ENCODE measurements around the gene ZNF267.
"Not testable (repeated sequence)": the region's sequence is repeated elsewhere in the genome, so short reads cannot be mapped to it uniquely, and the experiment has no call there.

ZNF267 gene

DNA sequence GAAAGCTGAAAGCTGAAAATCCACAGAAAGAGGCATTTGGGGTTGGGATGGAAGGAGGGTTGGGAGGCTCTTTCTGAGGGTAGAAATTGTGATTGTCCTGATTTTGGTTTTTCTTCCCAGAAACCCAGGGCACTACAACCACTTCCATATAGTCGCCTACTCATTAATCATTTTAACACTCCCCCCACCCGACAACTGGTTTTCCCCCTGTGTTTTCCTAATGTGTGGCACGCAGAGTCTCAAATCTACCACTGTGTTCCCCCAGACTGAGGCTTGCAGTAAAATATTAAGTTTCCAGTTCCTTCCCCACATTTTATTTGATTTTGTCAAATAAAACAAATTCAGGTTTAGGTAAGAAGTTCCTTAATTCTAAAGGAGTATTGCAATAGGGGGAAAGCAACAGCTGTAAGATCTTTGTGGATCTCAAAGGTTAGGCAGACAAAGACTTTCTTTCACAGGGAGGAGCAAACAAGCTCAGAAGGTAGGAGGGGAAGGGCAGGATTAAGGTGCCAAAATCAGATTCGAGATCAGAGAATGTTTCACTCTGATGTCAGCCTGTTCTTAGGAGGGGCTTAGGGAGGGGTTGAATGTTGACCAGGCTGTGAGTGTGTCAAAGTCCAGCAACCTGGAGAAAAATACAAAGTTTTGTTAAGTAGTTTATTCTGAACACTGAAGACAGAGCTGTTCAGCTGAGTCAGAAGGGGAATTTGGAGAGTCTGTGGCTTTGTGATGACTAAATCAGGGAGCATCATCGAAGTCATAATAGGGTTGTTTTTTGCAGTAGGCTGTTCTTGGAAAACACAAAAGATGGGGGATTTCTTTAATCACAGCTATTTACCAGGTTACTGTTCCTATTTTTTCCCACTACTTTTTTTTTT lies 3.6 kb downstream of the ZNF267 start:
- DNase-seq (ENCODE audit: low read depth): peak; percentile 62
- no peak overlapping the region for H3K4me3 ChIP-seq (ENCODE audit: low read depth, low read length)

DNA sequence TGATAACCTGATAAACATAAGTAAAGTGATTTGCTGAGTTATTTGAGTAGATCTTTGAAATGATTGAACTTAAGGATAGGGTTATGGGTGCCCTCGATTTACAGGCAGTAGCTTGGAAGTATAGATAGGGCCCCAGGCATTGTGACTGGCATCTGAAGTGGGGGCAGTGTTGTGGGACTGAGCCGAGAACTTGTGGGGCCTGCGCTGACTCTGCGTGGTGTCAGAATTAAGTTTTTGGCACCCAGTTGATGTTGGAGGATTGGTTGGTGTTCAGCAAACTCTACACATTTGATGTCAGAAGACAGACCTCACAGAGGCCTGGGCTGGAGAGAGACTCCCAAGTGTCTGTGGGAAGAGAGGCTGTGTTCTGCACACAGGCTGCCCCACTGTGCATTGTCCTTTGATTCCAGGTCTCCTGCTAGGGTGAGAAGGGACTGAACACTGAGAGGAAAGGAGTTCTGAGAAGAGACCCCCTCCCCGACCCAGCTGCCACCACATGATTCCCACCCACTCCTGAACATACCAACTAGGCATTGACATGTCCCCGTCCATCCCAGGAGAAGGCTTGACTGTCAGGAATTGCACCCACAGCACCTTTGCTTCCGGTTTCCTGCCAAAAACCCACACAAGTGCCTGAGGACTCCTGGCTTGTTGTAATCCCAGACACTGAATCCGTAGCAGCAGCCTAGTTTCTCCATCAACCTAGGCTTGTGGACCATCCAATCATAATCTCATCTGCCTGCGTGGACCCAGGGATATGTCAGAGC lies 4.5 kb downstream of the ZNF267 start:
- H3K4me3 ChIP-seq (ENCODE audit: low read depth, low read length): no peak overlapping the region
- DNase-seq (ENCODE audit: low read depth): no peak

DNA sequence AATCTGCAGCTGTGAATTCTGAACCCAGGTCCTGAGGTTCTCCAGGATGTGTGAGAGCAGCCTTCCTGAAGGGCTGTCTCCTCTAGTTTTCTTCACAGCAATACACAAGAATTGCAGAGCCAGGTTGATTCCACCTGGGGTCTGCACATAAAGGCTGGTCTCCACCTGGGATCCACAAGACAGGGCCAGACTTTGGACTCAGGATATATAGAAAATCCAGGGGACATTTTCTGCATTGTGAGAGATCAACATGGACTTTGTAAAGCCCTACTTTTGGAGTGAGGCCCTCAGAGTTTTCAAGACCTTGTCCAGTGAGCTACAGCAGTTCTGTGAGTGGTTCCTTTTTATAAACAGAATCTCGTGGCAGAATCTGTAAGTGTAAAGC lies 6.3 kb downstream of the ZNF267 start:
- H3K4me3 ChIP-seq (ENCODE audit: low read depth, low read length): no peak overlapping the region
- no peak for DNase-seq (ENCODE audit: low read depth)

DNA sequence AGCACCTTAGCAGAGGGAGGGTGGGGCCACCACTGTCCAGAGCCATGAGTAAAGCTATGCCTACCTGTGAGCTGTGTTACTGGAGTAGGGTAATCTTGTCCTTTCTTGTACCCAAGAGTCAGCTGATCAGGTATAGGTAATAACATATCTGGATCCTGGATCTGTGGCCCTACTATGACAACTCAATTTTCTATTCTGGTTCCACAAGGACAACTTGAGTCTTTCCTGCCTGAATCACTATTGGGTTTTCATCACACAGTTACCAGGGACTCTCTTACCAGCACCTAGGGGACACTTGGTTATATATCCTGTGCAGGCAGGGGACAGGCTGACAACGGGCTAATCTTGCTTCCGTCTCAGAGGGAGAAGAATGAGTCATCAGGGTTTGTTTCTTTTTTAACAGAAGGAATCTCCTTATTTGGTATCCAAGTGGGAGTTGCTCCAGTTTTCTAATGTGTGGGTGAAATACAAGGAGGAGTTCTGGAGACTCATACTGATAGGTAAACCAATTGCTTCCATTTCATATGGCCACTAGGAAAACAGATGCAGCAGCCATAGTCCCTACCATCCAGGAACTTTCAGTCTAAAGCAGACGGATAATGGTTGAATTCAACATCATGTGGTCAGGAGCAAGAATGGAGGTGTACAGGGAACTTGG lies 6.8 kb downstream of the ZNF267 start:
- H3K4me3 ChIP-seq (ENCODE audit: low read depth, low read length): no peak overlapping the region
- no peak for DNase-seq (ENCODE audit: low read depth)

DNA sequence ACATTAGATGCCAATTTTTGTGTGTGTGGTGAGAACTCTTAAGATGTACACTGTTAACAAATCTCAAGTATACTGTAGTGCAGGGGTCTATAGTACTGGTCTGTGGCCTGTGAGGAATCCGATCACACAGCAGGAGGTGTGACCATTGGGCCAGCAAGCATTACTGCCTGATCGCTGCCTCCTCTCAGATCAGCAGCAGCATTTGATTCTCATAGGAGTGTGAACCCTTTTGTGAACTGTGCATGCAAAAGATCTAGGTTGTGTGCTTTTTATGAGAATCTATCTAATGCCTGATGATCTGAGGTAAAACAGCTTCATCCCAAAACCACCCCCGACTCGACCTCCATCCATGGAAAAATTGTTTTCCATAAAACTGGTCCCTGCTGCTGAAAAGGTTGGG lies 12.6 kb downstream of the ZNF267 start:
- no peak overlapping the region for H3K4me3 ChIP-seq (ENCODE audit: low read depth, low read length)
- DNase-seq (ENCODE audit: low read depth): no peak

DNA sequence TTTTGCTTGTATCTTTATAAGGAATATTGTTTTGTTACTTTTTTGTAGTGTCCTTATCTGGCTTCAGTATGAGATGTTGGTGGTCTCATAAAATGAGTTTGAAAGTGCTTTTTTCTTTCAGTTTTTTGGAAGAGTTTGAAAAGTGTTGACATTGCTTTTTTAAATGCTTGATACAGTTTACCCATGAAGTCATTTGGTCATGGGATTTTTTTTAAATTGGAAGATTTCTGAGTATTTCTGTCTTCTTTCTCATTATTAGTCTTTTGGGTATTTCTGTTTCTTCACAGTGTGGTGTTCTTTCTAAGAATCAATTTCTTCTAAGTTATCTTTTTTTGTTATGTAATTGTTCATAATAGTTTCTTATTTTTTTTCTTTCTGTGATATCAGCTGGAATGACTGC lies 15.1 kb downstream of the ZNF267 start:
- DNase-seq (ENCODE audit: low read depth): no peak
- H3K4me3 ChIP-seq (ENCODE audit: low read depth, low read length): no peak overlapping the region

DNA sequence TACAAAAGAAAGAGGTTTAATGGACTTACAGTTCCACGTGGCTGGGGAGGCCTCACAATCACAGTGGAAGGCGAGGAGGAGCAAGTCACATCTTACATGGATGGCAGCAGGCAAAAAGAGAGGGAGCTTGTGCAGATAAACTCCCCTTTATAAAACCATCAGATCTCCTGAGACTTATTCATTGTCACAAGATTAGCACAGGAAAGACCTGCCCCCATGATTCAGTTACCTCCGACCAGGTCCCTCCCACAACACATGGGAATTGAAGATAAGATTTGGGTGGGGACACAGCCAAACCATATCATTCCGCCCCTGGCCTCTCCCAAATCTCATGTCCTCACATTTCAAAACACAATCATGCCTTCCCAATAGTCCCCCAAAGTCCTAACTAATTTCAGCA lies 18.5 kb downstream of the ZNF267 start:
- not testable (repeated sequence) for DNase-seq (ENCODE audit: low read depth)

DNA sequence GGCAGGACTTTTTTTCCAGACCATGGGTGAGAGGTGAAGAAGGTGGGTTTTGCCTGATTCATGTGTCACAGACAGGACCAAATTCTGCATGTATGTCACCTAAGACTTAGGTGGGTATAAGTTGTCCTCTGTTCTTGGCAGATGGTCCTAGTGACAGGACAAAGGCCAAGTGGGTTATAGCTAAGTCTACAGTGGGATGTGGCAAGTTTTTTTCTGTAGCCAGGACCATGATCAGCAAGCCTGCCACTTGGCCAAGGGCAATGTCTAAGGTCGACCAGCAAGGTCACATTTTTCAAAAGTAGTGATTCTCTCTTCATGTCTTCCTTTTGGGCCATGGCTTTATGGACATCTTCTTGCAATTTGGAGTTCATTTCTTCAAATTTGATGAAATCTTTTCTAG lies 20.2 kb downstream of the ZNF267 start:
- no peak overlapping the region for H3K4me3 ChIP-seq (ENCODE audit: low read depth, low read length)
- DNase-seq (ENCODE audit: low read depth): no peak

More for the DNA sequence above, 18.5 kb downstream of the ZNF267 start:
- H3K4me3 ChIP-seq (ENCODE audit: low read depth, low read length): not testable (repeated sequence)

DNA sequence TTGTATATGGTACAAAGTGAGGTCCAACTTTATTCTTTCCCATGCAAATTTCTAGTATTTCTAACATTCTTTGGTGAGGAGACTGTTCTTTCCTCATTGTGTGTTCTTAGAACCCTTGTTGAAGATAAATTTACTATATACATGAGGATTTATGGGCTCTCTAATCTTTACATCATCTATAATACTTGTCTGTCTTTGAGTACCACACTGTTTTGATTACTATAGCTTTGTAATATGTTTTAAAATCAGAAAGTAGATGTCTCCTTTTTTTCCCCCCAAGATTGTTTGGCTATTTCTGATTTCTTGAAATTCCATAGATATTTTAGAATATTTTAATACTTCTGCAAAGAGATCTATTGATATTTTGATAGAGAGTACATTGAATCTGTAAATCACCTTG lies 23.7 kb downstream of the ZNF267 start:
- H3K4me3 ChIP-seq (ENCODE audit: low read depth, low read length): no peak overlapping the region
- no peak for DNase-seq (ENCODE audit: low read depth)

DNA sequence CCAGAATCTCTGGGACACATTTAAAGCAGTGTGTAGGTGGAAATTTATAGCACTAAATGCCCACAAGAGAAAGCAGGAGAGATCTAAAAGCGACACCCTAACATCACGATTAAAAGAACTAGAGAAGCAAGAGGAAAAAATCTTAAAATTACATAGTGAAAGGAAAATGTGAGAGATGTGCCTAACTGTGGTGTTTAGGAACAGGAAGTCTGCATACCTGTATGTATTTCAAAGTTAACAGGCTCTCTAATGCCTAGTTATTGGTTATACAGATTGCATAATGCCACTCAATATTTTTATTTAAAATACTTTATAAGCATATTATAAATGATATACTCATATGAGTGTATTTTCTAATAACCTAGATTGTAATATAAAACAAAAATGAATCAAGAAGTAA lies 25.9 kb downstream of the ZNF267 start:
- no peak overlapping the region for H3K4me3 ChIP-seq (ENCODE audit: low read depth, low read length)
- no peak for DNase-seq (ENCODE audit: low read depth)

DNA sequence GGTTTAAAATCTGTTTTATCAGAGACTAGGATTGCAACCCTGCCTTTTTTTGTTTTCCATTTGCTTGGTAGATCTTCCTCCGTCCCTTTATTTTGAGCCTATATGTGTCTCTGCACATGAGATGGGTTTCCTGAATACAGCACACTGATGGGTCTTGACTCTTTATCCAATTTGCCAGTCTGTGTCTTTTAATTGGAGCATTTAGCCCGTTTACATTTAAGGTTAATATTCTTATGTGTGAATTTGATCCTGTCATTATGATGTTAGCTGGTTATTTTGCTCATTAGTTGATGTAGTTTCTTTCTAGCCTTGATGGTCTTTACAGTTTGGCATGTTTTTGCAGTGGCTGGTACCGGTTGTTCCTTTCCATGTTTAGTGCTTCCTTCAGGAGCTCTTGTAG lies 31.0 kb downstream of the ZNF267 start:
- H3K4me3 ChIP-seq (ENCODE audit: low read depth, low read length); DNase-seq (ENCODE audit: low read depth): not testable (repeated sequence)

DNA sequence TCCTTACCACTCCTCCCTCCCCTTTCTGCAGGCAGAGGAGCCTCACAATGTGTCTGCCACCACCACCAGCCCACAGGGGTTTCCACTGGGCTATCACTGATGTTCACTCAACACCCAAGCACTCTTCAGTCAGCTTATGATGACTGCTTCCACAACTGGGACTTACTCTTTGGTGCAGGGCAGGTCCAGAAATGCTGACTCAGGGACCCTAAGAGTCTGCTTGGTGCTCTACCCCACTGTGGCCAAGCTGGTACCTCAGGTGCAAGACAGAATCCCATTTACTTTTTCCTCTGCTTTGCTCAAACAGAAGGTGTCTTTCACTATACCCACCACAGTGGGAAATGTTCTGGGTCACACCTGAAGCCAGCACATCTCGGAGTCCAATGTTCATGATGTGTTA lies 40.1 kb downstream of the ZNF267 start:
- H3K4me3 ChIP-seq (ENCODE audit: low read depth, low read length): no peak overlapping the region
- DNase-seq (ENCODE audit: low read depth): no peak

DNA sequence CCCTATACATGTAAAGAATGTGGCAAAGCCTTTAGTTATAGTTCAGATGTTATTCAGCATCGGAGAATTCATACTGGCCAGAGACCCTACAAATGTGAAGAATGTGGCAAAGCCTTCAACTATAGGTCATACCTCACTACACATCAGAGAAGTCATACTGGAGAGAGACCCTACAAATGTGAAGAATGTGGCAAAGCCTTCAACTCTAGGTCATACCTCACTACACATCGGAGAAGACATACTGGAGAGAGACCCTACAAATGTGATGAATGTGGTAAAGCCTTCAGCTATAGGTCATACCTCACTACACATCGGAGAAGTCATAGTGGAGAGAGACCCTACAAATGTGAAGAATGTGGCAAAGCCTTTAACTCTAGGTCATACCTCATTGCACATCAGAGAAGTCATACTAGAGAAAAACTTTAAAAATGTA lies 42.5 kb downstream of the ZNF267 start:
- no peak for DNase-seq (ENCODE audit: low read depth)
- H3K4me3 ChIP-seq (ENCODE audit: low read depth, low read length): no peak overlapping the region

DNA sequence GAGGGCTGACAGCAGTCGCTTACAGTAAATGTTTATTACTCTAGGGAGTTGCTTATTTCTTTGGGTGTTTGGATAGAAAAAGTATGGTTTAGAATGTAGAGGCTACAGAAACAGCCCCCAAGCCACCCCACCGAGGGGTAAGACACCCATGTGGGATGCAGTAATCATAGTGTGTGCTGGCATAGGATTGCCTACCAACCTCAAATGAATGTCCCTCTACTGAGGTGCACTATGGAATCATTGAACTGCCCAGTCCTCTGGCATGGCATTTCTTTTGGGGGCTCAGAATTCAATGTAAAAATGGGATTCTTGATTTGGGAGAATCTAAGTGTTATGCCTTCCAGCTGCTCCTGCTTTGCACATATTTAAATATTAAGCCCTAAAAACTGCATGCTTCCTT lies 46.8 kb downstream of the ZNF267 start:
- no peak for DNase-seq (ENCODE audit: low read depth)
- no peak overlapping the region for H3K4me3 ChIP-seq (ENCODE audit: low read depth, low read length)

DNA sequence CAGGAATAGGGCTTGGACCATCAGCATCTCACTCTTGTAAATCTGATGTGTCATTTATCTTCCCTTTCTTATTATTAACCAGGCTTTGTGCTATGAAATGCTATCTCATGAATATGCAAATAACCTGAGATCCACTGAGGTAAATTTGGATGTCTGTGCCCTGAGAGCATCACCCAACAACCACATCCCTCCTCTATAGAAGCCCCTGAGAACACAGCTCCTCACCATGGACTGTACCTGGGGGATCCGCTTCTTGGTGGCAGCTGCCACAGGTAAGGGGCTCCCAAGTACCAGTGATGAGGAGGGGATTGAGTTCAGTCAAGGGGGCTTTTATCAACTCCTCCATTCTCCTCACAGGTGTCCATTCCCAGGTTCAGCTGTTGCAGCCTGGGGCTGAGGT lies 78.2 kb downstream of the ZNF267 start:
- not testable (repeated sequence) for H3K4me3 ChIP-seq (ENCODE audit: low read depth, low read length); DNase-seq (ENCODE audit: low read depth)

DNA sequence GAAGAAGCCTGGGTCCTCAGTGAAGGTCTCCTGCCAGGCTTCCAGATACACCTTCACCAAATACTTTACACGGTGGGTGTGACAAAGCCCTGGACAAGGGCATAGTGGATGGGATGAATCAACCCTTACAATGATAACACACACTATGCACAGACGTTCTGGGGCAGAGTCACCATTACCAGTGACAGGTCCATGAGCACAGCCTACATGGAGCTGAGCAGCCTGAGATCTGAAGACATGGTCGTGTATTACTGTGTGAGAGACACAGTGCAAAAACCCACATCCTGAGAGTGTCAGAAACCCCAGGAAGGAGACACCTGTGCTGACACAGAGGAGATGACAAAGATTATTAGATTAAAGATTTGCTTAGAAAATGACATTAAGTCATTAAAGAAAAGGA lies 78.6 kb downstream of the ZNF267 start:
- not testable (repeated sequence) for DNase-seq (ENCODE audit: low read depth)

DNA sequence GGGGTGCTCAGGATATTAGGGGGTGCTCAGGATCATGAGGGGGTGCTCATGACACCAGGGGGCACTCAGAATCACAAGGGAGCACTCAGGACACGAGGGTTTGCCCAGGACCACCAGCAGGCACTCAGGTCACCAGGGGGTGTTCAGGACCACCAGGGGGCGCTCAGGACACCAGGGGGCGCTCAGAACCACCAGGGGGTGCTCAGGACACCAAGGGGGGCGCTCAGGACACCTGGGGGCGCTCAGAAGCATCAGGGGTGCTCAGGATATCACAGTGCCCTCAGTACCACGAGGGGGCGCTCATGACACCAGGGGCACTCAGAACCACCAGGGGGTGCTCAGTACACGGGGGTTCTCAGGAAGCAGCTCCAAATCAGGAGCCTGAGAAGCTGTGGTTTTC lies 82.6 kb downstream of the ZNF267 start:
- DNase-seq (ENCODE audit: low read depth): not testable (repeated sequence)

More for the DNA sequence above, 78.6 kb downstream of the ZNF267 start:
- not testable (repeated sequence) for H3K4me3 ChIP-seq (ENCODE audit: low read depth, low read length)

DNA sequence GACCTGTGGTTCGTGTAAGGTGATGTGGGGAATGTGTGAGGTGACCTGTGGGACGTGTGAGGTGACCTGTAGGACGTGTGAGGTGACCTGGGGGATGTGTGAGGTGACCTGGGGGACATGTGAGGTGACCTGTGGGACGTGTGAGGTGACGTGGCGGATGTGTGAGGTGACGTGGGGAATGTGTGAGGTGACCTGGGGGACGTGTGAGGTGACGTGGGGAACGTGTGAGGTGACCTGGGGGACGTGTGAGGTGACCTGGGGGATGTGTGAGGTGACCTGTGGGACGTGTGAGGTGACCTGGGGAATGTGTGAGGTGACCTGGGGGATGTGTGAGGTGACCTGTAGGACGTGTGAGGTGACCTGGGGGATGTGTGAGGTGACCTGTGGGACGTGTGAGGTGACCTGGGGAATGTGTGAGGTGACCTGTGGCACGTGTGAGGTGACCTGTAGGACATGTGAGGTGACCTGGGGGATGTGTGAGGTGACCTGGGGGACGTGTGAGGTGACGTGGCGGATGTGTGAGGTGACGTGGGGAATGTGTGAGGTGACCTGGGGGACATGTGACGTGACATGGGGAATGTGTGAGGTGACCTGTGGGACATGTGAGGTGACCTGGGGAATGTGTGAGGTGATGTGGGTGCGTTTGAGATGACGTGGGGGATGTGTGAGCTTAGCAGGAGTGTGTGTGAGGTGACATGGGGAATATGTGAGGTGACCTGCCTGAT lies 86.7 kb downstream of the ZNF267 start:
- not testable (repeated sequence) for DNase-seq (ENCODE audit: low read depth); H3K4me3 ChIP-seq (ENCODE audit: low read depth, low read length)

More for the DNA sequence above, 82.6 kb downstream of the ZNF267 start:
- not testable (repeated sequence) for H3K4me3 ChIP-seq (ENCODE audit: low read depth, low read length)

Measured in skeletal muscle cell (primary cell).